ENCODE measurements around the gene KRT7. TPM values are rescaled to one million over a fixed set of nuclear protein-coding genes. Genes with fewer than 3 reads are reported as not detected.
A peak's percentile ranks its signal among the peaks of the same experiment; 100 is the strongest.

Gene KRT7
- total RNA-seq, 4 donors from 2014 or later, result 95.8 to 176 (median 123) TPM

GRCh38 chr12:52200781-52201450 is 32.1 kb upstream of the KRT7 start:
- peaks cover 68% of the 10 kb centered on the region for H3K4me1 ChIP-seq
- 87% methylated on average over 15 of the region's 15 CpGs for WGBS

GRCh38 chr12:52201451-52201839 is 31.6 kb upstream of the KRT7 start:
- H3K4me3 ChIP-seq, result no peak overlapping the region
- 53% methylated on average over 3 of the region's 3 CpGs for WGBS
- no peaks in the 10 kb centered on the region for H3K9me3 ChIP-seq
- H3K27ac ChIP-seq, result no peak overlapping the region
- no peak for DNase-seq (ENCODE audit: low spot score in 2 of 2)
- no peaks in the 10 kb centered on the region for H3K36me3 ChIP-seq
- H3K27me3 ChIP-seq, result no peaks in the 10 kb centered on the region
- H3K4me1 ChIP-seq, result peaks cover 72% of the 10 kb centered on the region
- no peak for TF ChIP-seq CTCF (IDR thresholded peaks at IDR 0.05)
- TF ChIP-seq POLR2AphosphoS5 (IDR thresholded peaks at IDR 0.05), result no peak
- no peak for TF ChIP-seq POLR2A (IDR thresholded peaks at IDR 0.05)
- TF ChIP-seq EP300 (IDR thresholded peaks at IDR 0.05), result no peak

More at GRCh38 chr12:52200781-52201450, 32.1 kb upstream of the KRT7 start:
- no peak for DNase-seq (ENCODE audit: low spot score in 2 of 2)
- H3K9me3 ChIP-seq, result no peaks in the 10 kb centered on the region
- H3K36me3 ChIP-seq, result no peaks in the 10 kb centered on the region
- H3K4me3 ChIP-seq, result no peak overlapping the region
- H3K27me3 ChIP-seq, result no peaks in the 10 kb centered on the region
- H3K27ac ChIP-seq, result no peak overlapping the region
- TF ChIP-seq POLR2AphosphoS5 (IDR thresholded peaks at IDR 0.05), result no peak
- TF ChIP-seq POLR2A (IDR thresholded peaks at IDR 0.05), result no peak
- TF ChIP-seq CTCF (IDR thresholded peaks at IDR 0.05), result no peak
- no peak for TF ChIP-seq EP300 (IDR thresholded peaks at IDR 0.05)

GRCh38 chr12:52202361-52203078 is 30.5 kb upstream of the KRT7 start:
- Histone ChIP-seq H3K36me3 (no peaks in the 10 kb centered on the region), H3K9me3 (no peaks in the 10 kb centered on the region), H3K4me1 (peaks cover 77% of the 10 kb centered on the region), H3K27ac (peak overlapping the region; percentile 59), H3K27me3 (no peaks in the 10 kb centered on the region), H3K4me3 (no peak overlapping the region)
- TF ChIP-seq CTCF (IDR thresholded peaks at IDR 0.05) (no peak), EP300 (IDR thresholded peaks at IDR 0.05) (no peak), POLR2AphosphoS5 (IDR thresholded peaks at IDR 0.05) (no peak), POLR2A (IDR thresholded peaks at IDR 0.05) (no peak)
- DNase-seq (ENCODE audit: low spot score in 2 of 2), result peak in 1 of 2 donors; percentile 62
- 40% methylated on average over 8 of the region's 18 CpGs for WGBS

- peak in 1 of 2 donors; percentile 90 for DNase-seq (ENCODE audit: low spot score in 2 of 2)
- Histone ChIP-seq H3K9me3 (no peaks in the 10 kb centered on the region), H3K4me3 (no peak overlapping the region), H3K36me3 (no peaks in the 10 kb centered on the region), H3K27ac (peak overlapping the region; percentile 66), H3K4me1 (peaks cover 77% of the 10 kb centered on the region), H3K27me3 (no peaks in the 10 kb centered on the region)
- TF ChIP-seq POLR2A (IDR thresholded peaks at IDR 0.05) (no peak), CTCF (IDR thresholded peaks at IDR 0.05) (no peak), POLR2AphosphoS5 (IDR thresholded peaks at IDR 0.05) (peak in 2 of 3 donors; percentile 88 to 93), EP300 (IDR thresholded peaks at IDR 0.05) (no peak)
- 32% methylated on average over 17 of the region's 19 CpGs for WGBS
Measured at GRCh38 chr12:52203079-52203921, 29.7 kb upstream of the KRT7 start.

All from suprapubic skin (tissue), 4 donors.